HG03469 (cell line): ENCODE results near the gene MCUB.

ENCODE experiments used
- ATAC-seq: cut with Tn5 transposase; IDR thresholded peaks from one replicate; pipeline ENCODE4 v1.9.1; 2021; ENCODE audit warnings: mild to moderate bottlenecking, moderate library complexity, moderate number of reproducible peaks; ENCODE audit not compliant: unreplicated experiment

MCUB gene

DNA sequence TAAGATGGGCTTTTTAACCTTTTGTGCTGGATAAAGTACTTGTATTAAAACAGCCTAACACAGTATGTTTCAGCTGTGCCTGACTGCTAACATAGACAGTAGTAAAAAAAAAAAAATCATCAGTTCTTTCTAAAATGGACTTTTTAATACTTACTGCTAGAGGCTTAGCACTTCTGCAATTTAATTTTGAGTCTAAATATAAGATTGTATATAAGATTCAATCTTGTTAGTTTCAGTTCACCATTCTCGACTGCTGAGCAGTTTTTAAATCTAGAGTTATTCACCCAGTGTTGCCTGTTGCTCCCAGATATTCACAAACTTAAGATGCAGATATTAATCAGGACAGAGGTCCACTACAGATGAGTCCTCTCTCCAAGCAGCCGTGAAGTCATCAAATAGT, 163.1 kb downstream of the MCUB start:
- ATAC-seq, result no peak

DNA sequence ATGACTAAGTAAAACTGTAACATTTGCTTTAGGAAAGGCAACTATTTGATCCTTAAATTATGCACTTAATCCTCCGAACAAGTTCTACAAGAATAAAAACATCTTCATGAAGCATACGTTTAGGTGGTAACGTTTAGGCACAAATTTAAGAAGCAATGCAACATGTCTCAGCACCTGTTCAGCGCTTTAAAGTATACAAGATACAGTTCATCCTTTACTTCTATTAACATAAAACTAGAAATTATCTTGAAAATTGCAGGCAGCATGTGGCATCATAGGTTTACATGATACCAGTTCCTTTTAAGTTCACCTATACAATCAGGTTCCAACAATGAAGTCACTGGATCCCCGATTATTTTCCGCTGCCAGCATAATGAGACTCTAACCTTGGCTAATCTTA, 168.3 kb downstream of the MCUB start:
- no peak for ATAC-seq

DNA sequence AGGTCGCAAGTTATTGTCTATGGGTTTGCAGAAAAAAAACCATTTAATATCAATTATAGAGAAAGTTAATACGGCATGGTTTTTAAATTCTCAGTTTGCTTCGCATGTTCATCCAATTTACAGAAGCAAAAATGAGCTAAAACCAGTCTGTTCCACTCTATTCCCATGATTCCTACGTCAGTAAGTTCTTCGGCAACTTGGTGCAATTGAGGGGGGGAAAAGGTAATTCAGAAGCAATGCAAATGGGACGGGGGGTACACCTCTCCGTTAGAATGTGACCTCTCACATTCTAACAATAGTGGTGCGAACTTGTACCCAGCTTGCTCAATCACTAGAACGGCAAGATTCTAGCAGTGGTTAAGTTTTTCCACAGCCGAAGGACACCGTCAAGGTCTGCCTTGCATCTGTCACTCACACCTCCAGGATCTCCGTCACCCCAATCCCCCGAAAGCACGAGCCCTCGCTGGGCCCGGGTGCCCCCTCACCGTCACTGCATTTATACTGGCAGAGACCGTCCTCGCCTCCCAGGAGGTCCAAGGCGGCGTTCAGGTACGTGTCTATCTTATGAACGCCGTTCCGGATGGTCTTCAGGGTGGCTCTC, 169.2 kb downstream of the MCUB start:
- ATAC-seq, result no peak

DNA sequence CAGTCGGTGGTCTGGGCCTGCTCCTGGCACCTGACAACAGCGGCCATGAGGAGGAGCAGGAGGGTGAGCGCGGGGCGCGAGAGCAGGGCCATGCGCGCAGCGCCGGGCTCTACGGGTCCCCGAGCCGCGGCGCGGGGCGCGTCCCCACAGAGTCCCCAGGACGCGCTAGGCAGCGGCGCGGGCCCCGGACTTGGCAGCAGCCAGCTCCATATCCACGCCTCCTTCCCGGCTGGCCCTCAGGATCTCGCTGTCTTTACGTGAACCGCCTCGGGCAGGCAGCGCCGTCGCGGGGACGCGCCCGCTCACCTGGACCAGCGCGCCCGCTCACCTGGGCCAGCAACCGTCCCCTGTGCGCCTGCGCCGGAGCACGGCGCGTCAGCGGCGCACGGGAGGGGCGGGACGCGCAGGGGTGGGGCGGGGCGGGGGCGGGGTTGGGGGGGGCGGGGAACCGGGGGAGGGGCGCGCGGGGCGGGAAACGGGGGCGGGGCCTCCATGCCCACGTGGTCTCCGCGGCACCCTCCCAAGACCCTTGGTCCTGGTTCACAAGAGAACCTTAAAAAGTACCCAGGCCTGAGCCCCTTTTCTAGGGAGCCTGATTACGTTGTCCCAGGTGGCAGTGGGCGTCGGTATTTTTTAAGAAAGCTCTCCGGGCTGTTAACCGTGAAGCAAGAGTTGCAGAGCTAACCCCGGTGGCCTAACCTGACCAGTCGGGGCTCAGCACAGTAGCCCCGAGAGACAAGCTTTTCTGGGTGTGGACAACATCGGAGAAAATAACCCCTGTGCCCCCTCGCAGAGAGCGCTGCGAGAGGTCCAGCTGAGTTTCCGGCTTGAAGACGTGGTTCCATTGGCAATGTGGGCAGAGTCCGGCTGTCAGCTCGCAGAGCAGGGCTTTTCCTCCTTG, 169.9 kb downstream of the MCUB start, which contains the start of gene PLA2G12A:
Gene PLA2G12A, minus strand, starts transcription at position 353 of the 901 bp plus-strand sequence. Its CDS starts 261 bp downstream, at position 92.
- ATAC-seq, result peak; percentile 63

GRCh38 chr4:109730619-109731545, 170.8 kb downstream of the MCUB start:
- ATAC-seq, result no peak

DNA sequence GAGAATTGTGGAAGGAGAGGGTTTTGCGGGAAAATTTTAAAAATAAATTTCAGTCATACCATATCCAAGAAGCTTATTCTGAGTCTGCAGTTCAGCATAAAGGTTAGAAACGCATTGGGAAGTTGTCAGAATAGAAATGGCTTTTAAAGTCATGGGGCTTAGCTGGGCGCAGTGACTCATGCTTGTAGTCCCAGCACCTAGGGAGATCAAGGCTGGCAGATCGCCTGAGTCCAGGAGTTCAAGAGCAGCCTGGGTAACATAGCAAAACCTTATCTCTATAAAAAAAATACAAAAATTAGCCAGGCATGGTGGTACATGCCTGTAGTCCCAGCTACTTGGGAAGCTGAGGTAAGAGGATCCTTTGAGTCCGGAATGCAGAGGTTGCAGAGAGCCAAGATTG, 173.7 kb downstream of the MCUB start:
- no peak for ATAC-seq

DNA sequence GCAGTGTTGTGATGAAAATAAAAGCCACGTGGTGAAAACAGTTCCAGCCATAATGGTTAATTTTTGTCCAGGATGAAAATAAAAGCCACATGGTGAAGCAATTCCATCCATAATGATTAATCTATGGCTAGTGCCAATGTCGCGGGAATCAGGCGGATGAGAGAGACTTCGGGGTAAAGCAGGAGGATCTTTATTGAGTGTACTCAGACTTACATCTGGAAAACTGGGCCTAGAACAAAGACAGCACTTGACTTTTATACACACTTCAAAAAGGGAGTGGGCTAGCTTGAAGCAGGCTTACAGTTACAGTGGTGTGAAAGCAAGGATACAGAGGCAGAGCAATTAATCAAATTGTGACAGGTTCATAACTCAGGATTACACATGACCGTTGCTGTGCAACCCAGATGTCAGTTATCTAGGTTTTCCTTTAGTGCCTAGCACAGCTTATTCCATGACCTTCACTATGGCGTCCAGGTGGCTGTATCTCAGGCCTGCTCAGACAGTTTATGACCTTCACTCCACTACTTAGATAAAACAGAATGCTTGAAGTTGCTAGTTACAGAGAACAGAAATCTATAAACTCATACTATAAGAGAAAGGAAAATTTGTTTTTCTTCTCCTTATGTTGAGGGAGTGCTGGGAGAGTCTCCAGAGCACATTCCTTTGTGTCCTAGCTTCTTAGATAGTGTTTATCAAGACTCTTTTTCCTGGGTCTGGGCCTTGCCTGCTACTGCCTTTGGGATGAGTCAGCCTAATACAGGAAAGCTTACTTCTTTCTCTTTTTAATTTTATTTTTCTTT, 175.7 kb downstream of the MCUB start:
- no peak for ATAC-seq
